Astrocyte (in vitro differentiated cells and primary cell): ENCODE results near the gene DNAJC11.

Experiments
- EZH2 ChIP-seq: IDR thresholded peaks from 2 replicates; pipeline ENCODE4 v1.6.1; 2012; ENCODE audit warnings: mild to moderate bottlenecking, low read length, inconsistent platforms; ENCODE audit not compliant: insufficient read depth
- TF ChIP-seq, protein P1 (sequence below): IDR thresholded peaks from 2 replicates; pipeline ENCODE4 v1.5.1; 2011; ENCODE audit warnings: low read depth, mild to moderate bottlenecking, inconsistent platforms, low read length, moderate library complexity; ENCODE audit not compliant: insufficient read depth

DNA sequence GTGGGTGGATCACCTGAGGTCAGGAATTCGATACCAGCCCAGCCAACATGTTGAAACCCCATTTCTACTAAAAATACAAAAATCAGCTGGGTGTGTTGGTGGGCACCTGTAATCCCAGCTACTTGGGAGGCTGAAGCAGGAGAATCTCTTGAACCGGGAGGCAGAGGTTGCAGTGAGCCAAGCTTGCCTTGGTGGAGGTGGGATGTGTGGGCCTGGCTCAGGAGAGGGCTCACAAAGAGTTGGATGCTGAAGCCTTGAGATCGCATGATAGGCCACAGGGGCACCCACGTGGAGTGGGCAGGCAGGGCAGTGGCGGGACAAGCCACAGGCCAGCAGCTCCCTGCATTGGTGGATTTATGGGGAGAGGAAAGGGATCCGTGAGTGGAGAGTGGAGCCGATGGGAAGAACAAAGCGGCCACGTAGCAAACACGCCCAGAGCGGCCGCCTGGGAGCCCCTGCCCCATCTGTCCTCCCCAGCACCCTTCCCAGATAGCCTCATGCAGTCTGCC lies 72.6 kb downstream of the DNAJC11 start:
- TF ChIP-seq, protein P1, sequence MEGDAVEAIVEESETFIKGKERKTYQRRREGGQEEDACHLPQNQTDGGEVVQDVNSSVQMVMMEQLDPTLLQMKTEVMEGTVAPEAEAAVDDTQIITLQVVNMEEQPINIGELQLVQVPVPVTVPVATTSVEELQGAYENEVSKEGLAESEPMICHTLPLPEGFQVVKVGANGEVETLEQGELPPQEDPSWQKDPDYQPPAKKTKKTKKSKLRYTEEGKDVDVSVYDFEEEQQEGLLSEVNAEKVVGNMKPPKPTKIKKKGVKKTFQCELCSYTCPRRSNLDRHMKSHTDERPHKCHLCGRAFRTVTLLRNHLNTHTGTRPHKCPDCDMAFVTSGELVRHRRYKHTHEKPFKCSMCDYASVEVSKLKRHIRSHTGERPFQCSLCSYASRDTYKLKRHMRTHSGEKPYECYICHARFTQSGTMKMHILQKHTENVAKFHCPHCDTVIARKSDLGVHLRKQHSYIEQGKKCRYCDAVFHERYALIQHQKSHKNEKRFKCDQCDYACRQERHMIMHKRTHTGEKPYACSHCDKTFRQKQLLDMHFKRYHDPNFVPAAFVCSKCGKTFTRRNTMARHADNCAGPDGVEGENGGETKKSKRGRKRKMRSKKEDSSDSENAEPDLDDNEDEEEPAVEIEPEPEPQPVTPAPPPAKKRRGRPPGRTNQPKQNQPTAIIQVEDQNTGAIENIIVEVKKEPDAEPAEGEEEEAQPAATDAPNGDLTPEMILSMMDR = no peak
- TF ChIP-seq EZH2 = no peak
